NCI-H2029 (cell line): ENCODE results near the gene NDRG2.

ENCODE experiments used
- DNase-seq: peaks from one replicate; lab custom pipeline; 2025; lab: John Stamatoyannopoulos, UW

The NDRG2 gene

GRCh38 chr14:21033133-21033698 lies 8.4 kb upstream of the NDRG2 start:
- no peak for DNase-seq

GRCh38 chr14:21032326-21033132 lies 7.7 kb upstream of the NDRG2 start:
- no peak for DNase-seq

GRCh38 chr14:21030531-21030930 lies 5.7 kb upstream of the NDRG2 start:
- DNase-seq: no peak

GRCh38 chr14:21029917-21030316 lies 5.1 kb upstream of the NDRG2 start, which contains the start of gene TPPP2:
Gene TPPP2 (plus strand): TSS chr14:21030217. CDS start chr14:21030582, 365 bp downstream.
- no peak for DNase-seq

GRCh38 chr14:21026988-21027315 lies 2.1 kb upstream of the NDRG2 start:
- DNase-seq: no peak

- no peak for DNase-seq
Observed at GRCh38 chr14:21026274-21026987, 1.6 kb upstream of the NDRG2 start.

- DNase-seq: no peak
Observed at GRCh38 chr14:21025371-21026273, 761 bp upstream of the NDRG2 start.

GRCh38 chr14:21023817-21024584 lies 860 bp downstream of the NDRG2 start:
- DNase-seq: no peak

- DNase-seq: no peak
Observed at GRCh38 chr14:21023174-21023573, 1.7 kb downstream of the NDRG2 start.

- DNase-seq: no peak
Observed at GRCh38 chr14:21022686-21023085, 2.2 kb downstream of the NDRG2 start.

- no peak for DNase-seq
Observed at GRCh38 chr14:21020977-21021545, 3.8 kb downstream of the NDRG2 start.

GRCh38 chr14:21019366-21019765 lies 5.5 kb downstream of the NDRG2 start:
- no peak for DNase-seq

GRCh38 chr14:21018781-21019180 lies 6.1 kb downstream of the NDRG2 start:
- no peak for DNase-seq

- no peak for DNase-seq
Observed at GRCh38 chr14:21018286-21018685, 6.6 kb downstream of the NDRG2 start.

- DNase-seq: no peak
Observed at GRCh38 chr14:21017528-21018245, 7.2 kb downstream of the NDRG2 start.

GRCh38 chr14:21016413-21017190 lies 8.3 kb downstream of the NDRG2 start:
- DNase-seq: no peak

- DNase-seq: no peak
Observed at GRCh38 chr14:21015312-21015711, 9.5 kb downstream of the NDRG2 start.

GRCh38 chr14:21014761-21015190 lies 10.1 kb downstream of the NDRG2 start:
- DNase-seq: peak; percentile 84

- DNase-seq: no peak
Observed at GRCh38 chr14:21011136-21011535, 13.7 kb downstream of the NDRG2 start.
